Pancreas (tissue), 10 donors: ENCODE measurements around the gene ATRX. TPM values are rescaled to one million over a fixed set of nuclear protein-coding genes. Genes with fewer than 3 reads are reported as not detected.

Experiments
- ATAC-seq, 4 donors: fragments of 200-7000 bp; cut with Tn5 transposase; one replicate each; pipeline versions ENCODE4 v1.8.0 to v1.9.1; 2020; ENCODE audit warnings: mild to moderate bottlenecking in 4 of 4, moderate library complexity in 4 of 4
- DNase-seq, 6 donors: peaks; one replicate each; pipeline ENCODE4 v3.0.0-alpha.2; 2020
- FAIRE-seq: peaks from 2 replicates; lab custom pipeline; 2012; peaks lifted over from hg19 to GRCh38; lab: Jason Lieb, UNC
- H3K27ac ChIP-seq, 4 donors: fragments of 200-600 bp; sonication (generic); 1 replicate in 3 of 4; 2 replicates in 1 of 4; pipeline versions ENCODE4 v1.5.0 to v1.8.0; 2020
- H3K27me3 ChIP-seq, 4 donors: fragments of 200-600 bp; one replicate each; pipeline ENCODE4 v1.8.0; 2021
- H3K36me3 ChIP-seq, 3 donors: fragments of 200-600 bp; sonication (generic) in 1 of 3; one replicate each; pipeline versions ENCODE4 v1.5.0 to v1.8.0; 2020 to 2021
- H3K4me1 ChIP-seq, 3 donors: fragments of 200-600 bp; one replicate each; pipeline ENCODE4 v1.8.0; 2021
- H3K4me3 ChIP-seq, 4 donors: fragments of 200-600 bp; sonication (generic) in 2 of 4; one replicate each; pipeline versions ENCODE4 v1.5.0 to v1.8.0; 2020 to 2021
- H3K9me3 ChIP-seq, 4 donors: fragments of 200-600 bp; one replicate each; pipeline ENCODE4 v1.8.0; 2021
- CTCF ChIP-seq, 4 donors: fragments of 200-600 bp; sonication (generic) in 3 of 4; IDR thresholded peaks; one replicate each; pipeline versions ENCODE4 v1.5.0 to v1.8.0; 2021; ENCODE audit warnings: antibody characterized with exemption in 4 of 4
- WGBS, 2 donors: extraction: QIAGEN DNeasy Blood & Tissue Kit; methylation state at CpG; one replicate each; pipeline ENCODE4 v1.1.7; 2013; 5-methylcytosine and 5-hydroxymethylcytosine counted together
- intact Hi-C, 3 donors: fragments of 100-400 bp; cut with DNase I; formaldehyde crosslinking; loops; one replicate each; pipeline versions ENCODE4 v1.11.1 to v1.14.2; 2022
- polyA plus RNA-seq, 2 donors: library from polyadenylated mRNA; stranded (reverse); fragments of 200-250 nt; gene quantifications; one replicate each; pipeline ENCODE4 v1.2.3, GENCODE V29; 2013
- total RNA-seq, 6 donors: library from RNA; stranded (reverse); fragmentation: NEBNext Ultra II Directional in 4 of 6; extraction: Animal tissue kit (Norgen Biotek cat#: 25700) in 4 of 6; gene quantifications; one replicate each; pipeline versions ENCODE4 v1.2.1 to v1.2.4, GENCODE V29; 2021 to 2023
- donor health status: healthy with polysubstance abuse.
- donor health status: DM: no; HTN: no; CAD: no; lungs with moderate emphysema.
- donor health status: DM: no; HTN: no; CAD: no.
- donor health status: control.
- donor health status: control.
- donor health status: Bipolar disorder and iron deficiency.
- donor health status: DM: yes; HTN: yes; CAD: no.
- donor health status: DM: no; HTN: no; CAD: no.
- donor health status: DM: no; HTN: no; CAD: no.
- donor health status: DM: yes; HTN: yes; CAD: no.

The ATRX gene
- total and polyA plus RNA-seq, 8 donors: 11.3 to 57.2 (median 41.5) TPM

GRCh38 chrX:77802201-77802600 lies 16.2 kb upstream of the ATRX start:
- Histone ChIP-seq H3K9me3 (no peaks in the 10 kb centered on the region), H3K27ac (no peak overlapping the region), H3K36me3 (no peaks in the 10 kb centered on the region), H3K27me3 (no peaks in the 10 kb centered on the region), H3K4me3 (no peak overlapping the region), H3K4me1 (no peaks in the 10 kb centered on the region)
- no peak for ATAC-seq
- DNase-seq: no peak
- intact Hi-C loops: no loop called here
- 39 to 93% methylated on average over 1 of the region's 1 CpG for WGBS, 2 donors
- no peak for FAIRE-seq
- TF ChIP-seq CTCF (IDR thresholded peaks at IDR 0.05): no peak

GRCh38 chrX:77795124-77795523 lies 9.1 kb upstream of the ATRX start:
- no peaks in the 10 kb centered on the region for H3K9me3 ChIP-seq
- intact Hi-C loops: no loop called here
- ATAC-seq (no peak), DNase-seq (no peak), FAIRE-seq (no peak)
- H3K4me3 ChIP-seq: no peak overlapping the region
- no peak overlapping the region for H3K27ac ChIP-seq
- no peaks in the 10 kb centered on the region for H3K36me3 ChIP-seq
- WGBS, 2 donors: 87 to 93% methylated on average over 1 of the region's 1 CpG
- TF ChIP-seq CTCF (IDR thresholded peaks at IDR 0.05): no peak
- peaks cover 0 to 9% (median 0%) of the 10 kb centered on the region in 4 donors for H3K27me3 ChIP-seq
- H3K4me1 ChIP-seq: no peaks in the 10 kb centered on the region

- ATAC-seq: no peak
- no peaks in the 10 kb centered on the region for H3K4me1 ChIP-seq
- DNase-seq: no peak
- intact Hi-C loops: no loop called here
- H3K9me3 ChIP-seq: no peaks in the 10 kb centered on the region
- H3K27me3 ChIP-seq: peaks cover 0 to 9% (median 0%) of the 10 kb centered on the region in 4 donors
- FAIRE-seq: no peak
- H3K4me3 ChIP-seq: no peak overlapping the region
- WGBS, 2 donors: 78 to 84% methylated on average over 6 of the region's 6 CpGs
- H3K27ac ChIP-seq: no peak overlapping the region
- no peak for TF ChIP-seq CTCF (IDR thresholded peaks at IDR 0.05)
- H3K36me3 ChIP-seq: no peaks in the 10 kb centered on the region
Observed at GRCh38 chrX:77793946-77794345, 7.9 kb upstream of the ATRX start.

GRCh38 chrX:77788050-77788449 lies 2.0 kb upstream of the ATRX start:
- peaks cover 0 to 13% (median 0%) of the 10 kb centered on the region in 4 donors for H3K27me3 ChIP-seq
- FAIRE-seq (no peak), ATAC-seq (no peak), DNase-seq (no peak)
- no peaks in the 10 kb centered on the region for H3K36me3 ChIP-seq
- no peak overlapping the region for H3K27ac ChIP-seq
- WGBS, 2 donors: 73 to 83% methylated on average over 2 of the region's 2 CpGs
- H3K4me3 ChIP-seq: no peak overlapping the region
- no peaks in the 10 kb centered on the region for H3K4me1 ChIP-seq
- TF ChIP-seq CTCF (IDR thresholded peaks at IDR 0.05): no peak
- intact Hi-C loops: no loop called here
- no peaks in the 10 kb centered on the region for H3K9me3 ChIP-seq

GRCh38 chrX:77786365-77786680 lies 307 bp upstream of the ATRX start:
- intact Hi-C loops: no loop called here
- DNase-seq (no peak), FAIRE-seq (no peak), ATAC-seq (no peak)
- Histone ChIP-seq H3K36me3 (no peaks in the 10 kb centered on the region), H3K4me3 (peak overlapping the region; percentile 28 to 59 (median 46)), H3K9me3 (no peaks in the 10 kb centered on the region), H3K27me3 (peaks cover 0 to 7% (median 0%) of the 10 kb centered on the region in 4 donors), H3K27ac (peak overlapping the region; percentile 75 to 94 (median 86)), H3K4me1 (peaks cover 0 to 5% (median 5%) of the 10 kb centered on the region in 3 donors)
- no peak for TF ChIP-seq CTCF (IDR thresholded peaks at IDR 0.05)
- 18 to 35% methylated on average over 5 of the region's 5 CpGs for WGBS, 2 donors
